VCaP (cell line): ENCODE data around the gene PARD3B.
A peak's percentile ranks its signal among the peaks of the same experiment; 100 is the strongest.

Experiments used
- H3K27ac ChIP-seq: fragments of 450-650 bp; 2 replicates; pipeline ENCODE4 v1.5.1; 2017
- TF ChIP-seq, protein P1 (sequence below): fragments of 450-650 bp; conservative IDR thresholded peaks from 2 replicates; pipeline ENCODE4 v1.5.1; 2017; ENCODE audit warnings: mild to moderate bottlenecking, moderate library complexity

Gene PARD3B

DNA sequence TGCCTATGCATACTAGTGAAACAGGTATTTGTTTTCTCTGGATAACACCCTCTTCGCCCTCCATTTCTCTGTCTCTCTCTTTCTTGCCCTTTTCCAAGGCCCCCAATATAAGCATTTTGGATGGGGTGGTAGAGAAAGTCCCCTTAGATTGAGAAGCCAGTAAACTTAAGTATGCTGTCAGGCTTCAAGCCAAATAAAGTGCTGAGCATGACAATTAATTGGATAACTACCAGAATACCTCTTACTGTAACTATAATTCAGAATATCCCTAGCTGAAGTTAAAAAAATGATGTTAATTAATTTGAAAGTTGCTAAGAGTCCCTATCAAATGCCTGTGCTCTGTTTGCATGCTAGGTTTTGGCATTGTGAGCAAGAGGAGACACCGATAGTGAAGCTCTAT is 324.8 kb downstream of the PARD3B start:
- H3K27ac ChIP-seq, result no peak overlapping the region
- TF ChIP-seq, protein P1, sequence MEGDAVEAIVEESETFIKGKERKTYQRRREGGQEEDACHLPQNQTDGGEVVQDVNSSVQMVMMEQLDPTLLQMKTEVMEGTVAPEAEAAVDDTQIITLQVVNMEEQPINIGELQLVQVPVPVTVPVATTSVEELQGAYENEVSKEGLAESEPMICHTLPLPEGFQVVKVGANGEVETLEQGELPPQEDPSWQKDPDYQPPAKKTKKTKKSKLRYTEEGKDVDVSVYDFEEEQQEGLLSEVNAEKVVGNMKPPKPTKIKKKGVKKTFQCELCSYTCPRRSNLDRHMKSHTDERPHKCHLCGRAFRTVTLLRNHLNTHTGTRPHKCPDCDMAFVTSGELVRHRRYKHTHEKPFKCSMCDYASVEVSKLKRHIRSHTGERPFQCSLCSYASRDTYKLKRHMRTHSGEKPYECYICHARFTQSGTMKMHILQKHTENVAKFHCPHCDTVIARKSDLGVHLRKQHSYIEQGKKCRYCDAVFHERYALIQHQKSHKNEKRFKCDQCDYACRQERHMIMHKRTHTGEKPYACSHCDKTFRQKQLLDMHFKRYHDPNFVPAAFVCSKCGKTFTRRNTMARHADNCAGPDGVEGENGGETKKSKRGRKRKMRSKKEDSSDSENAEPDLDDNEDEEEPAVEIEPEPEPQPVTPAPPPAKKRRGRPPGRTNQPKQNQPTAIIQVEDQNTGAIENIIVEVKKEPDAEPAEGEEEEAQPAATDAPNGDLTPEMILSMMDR, result no peak

DNA sequence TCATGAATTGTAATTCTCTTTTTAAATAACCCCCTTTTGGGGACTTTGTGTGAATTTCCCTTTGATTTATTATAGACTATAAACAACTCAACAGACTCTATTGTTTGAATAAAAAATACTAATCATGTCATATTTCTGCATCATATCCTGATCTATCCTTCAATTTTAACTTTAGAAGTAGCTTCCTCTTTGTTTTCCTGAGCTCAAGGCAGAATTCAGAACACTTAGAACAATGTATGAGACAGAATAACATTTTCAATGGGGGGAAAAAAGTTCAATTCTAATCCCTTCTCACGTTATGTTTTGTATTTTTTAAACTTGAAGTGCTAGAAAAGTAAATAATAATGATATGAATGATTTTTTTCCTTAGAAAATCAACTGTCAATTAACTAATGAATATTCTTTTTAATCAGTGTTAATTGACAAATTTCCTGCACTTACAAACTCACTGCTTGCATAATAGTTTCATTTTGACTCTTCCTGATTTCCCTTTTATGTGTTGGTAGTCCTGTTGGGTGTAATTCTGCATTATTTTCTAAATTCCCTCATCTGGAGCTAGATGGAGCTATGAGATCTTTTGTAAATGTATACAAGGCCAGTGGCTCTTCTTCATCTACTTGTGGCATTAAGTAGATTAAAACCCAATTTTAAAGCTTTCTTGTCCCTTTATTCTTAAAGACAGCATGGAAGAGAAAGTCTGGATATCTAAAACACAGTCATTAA is 326.1 kb downstream of the PARD3B start:
- TF ChIP-seq, protein P1, result peak; percentile 72
- H3K27ac ChIP-seq, result no peak overlapping the region

DNA sequence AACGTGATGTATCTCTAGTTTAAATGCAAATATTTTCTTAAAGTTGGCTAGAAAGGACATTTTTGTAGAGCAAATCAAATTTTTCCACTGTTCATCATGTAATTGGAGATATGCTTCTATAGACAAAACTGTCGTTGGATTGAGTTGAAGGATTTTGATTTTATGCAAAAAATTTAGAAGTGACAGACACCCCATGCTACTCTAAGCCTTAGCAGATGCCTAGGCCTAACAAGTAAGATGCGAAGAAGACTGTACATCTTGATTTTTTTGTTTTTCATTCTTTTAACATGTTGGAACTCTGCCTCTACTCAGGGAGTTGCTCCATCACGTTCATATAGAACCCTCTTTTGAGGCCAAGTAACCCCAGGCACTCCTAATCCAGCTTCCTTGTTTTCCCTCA is 331.0 kb downstream of the PARD3B start:
- no peak overlapping the region for H3K27ac ChIP-seq
- TF ChIP-seq, protein P1, result no peak

DNA sequence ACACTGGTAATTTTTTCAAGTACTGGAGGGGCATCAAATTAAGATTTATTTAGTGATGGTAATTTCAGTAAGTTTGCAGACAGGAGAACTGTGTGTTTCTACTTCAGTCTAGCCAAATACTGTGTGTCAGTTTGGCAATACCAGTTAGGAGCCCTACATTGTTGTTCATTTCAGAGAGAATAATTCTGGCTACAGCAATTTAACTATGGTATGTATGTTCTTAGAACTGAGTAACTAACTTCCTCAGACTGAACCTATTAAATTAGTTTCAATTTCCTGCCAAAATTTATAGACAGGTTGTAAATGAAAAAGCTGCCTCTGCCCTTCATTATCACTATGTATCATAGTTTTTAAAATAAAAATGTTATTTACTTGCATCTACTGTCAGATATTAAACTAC is 332.4 kb downstream of the PARD3B start:
- TF ChIP-seq, protein P1, result no peak
- peak overlapping the region; percentile 58 for H3K27ac ChIP-seq

DNA sequence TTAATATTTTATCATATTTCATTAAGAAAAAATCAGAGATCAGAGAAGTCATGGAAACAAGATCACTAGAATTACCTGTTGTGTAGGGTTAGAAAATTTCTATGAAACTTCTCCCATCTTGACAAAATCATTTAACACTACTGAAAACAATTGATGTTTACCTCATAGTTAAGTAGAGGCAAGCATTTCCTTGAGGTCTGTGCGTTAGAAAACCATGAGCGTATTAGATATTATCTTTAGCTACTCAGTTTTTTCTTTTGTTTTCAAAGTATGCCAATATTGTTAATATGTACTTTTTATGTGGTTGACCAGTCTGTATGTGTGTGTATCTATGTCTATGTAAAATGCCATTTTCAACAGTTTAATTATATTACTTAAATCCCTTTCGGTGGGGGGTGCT is 335.7 kb downstream of the PARD3B start:
- TF ChIP-seq, protein P1, result no peak
- no peak overlapping the region for H3K27ac ChIP-seq

DNA sequence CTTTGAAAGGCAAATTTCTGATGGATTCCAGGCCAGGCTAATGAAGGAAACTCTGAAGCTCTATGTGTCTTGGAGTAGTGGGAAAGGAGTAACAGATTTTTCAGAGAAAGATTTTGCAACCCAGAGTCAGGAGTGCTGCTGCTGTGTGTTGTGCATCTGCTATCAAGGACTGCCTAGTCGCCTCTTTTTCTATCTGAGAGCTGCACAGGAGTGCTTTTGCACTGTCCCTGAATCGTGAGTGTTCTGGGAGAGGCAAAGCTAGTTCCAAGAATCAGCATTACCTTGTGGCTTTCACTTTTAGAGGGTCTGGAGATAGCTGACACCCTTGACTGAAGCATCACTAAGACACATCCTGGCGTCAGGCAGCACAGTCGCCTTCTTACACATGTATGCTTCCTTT is 336.4 kb downstream of the PARD3B start:
- TF ChIP-seq, protein P1, result no peak

DNA sequence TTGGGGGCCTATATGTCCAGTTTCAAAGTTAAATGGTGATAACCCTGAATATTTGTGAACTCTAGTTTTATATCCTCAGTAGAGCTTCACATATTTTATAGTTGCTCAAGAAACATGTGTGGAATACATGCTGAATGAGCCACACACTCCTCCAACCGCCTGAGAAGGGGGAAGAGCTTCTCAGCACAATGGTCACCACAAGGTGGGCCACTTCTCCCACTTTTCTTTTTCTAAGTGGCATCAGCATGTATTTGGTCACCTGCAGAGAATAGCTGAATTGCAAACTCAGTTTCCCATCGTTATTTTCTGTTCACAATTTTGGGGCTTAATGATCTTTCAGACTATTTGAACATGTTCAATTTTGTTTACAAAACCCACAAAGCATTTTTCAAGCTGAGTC is 340.5 kb downstream of the PARD3B start:
- no peak overlapping the region for H3K27ac ChIP-seq
- TF ChIP-seq, protein P1, result no peak

More for the DNA sequence above, 336.4 kb downstream of the PARD3B start:
- no peak overlapping the region for H3K27ac ChIP-seq
